Esophagus muscularis mucosa (tissue), 3 donors: ENCODE measurements around the gene GUCY2C.

ENCODE experiments used
- POLR2A ChIP-seq: fragments of 450-650 bp; IDR thresholded peaks from one replicate; pipeline ENCODE4 v1.6.1; 2017; ENCODE audit warnings: antibody characterized with exemption, moderate library complexity, mild to moderate bottlenecking, low read depth
- POLR2AphosphoS5 ChIP-seq, 2 donors: sonication (generic); formaldehyde crosslinking; IDR thresholded peaks; one replicate each; pipeline ENCODE4 v1.6.1; 2017; ENCODE audit warnings: antibody characterized with exemption in 2 of 2
- TF ChIP-seq, protein P1 (sequence below), 3 experiments: fragments of 200-600 bp in 2 of 3; fragments of 450-650 bp in 1 of 3; sonication (generic) in 2 of 3; IDR thresholded peaks; one replicate each; pipeline ENCODE4 v1.5.1; 2017 to 2019; ENCODE audit warnings: antibody characterized with exemption in 3 of 3, mild to moderate bottlenecking in 2 of 3, moderate library complexity in 1 of 3

DNA sequence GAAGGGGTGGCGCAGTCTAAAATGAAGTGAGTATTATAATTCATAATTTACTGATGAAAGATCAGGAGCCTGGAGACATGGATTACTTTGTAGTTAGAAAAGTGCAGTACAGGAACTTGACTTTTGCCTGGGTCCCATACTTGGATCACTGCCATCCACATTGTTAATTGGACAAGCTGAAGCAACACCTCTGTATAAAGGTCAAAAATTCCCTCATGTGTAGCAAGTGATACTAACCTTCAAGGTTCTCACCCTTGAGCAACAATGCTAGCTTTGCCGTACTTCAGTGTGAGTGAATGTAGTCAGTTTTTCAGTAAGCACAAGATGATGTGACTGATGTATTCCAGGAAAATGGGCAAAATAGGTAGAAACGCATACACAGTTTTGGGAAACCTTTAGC, 84.1 kb downstream of the GUCY2C start:
- TF ChIP-seq, protein P1, sequence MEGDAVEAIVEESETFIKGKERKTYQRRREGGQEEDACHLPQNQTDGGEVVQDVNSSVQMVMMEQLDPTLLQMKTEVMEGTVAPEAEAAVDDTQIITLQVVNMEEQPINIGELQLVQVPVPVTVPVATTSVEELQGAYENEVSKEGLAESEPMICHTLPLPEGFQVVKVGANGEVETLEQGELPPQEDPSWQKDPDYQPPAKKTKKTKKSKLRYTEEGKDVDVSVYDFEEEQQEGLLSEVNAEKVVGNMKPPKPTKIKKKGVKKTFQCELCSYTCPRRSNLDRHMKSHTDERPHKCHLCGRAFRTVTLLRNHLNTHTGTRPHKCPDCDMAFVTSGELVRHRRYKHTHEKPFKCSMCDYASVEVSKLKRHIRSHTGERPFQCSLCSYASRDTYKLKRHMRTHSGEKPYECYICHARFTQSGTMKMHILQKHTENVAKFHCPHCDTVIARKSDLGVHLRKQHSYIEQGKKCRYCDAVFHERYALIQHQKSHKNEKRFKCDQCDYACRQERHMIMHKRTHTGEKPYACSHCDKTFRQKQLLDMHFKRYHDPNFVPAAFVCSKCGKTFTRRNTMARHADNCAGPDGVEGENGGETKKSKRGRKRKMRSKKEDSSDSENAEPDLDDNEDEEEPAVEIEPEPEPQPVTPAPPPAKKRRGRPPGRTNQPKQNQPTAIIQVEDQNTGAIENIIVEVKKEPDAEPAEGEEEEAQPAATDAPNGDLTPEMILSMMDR (IDR thresholded peaks at IDR 0.05), result no peak
- TF ChIP-seq POLR2A, result no peak
- no peak for TF ChIP-seq POLR2AphosphoS5 (IDR thresholded peaks at IDR 0.05)
